Urinary bladder (tissue), 4 donors: ENCODE results near the gene MAP3K20. TPM values are rescaled to one million over a fixed set of nuclear protein-coding genes. Genes with fewer than 3 reads are reported as not detected.
"Not testable (repeated sequence)": the region's sequence is repeated elsewhere in the genome, so short reads cannot be mapped to it uniquely, and the experiment has no call there.

Experiments
- DNase-seq: peaks from one replicate; pipeline ENCODE4 v3.0.0-alpha.2; 2015; ENCODE audit errors: extremely low spot score
- H3K27ac ChIP-seq: one replicate; pipeline ENCODE4 v1.5.1; 2013; ENCODE audit warnings: low read depth, mild to moderate bottlenecking, moderate library complexity
- H3K36me3 ChIP-seq: one replicate; pipeline ENCODE4 v1.6.1; 2013; ENCODE audit warnings: mild to moderate bottlenecking, moderate library complexity; ENCODE audit not compliant: insufficient read depth
- H3K4me1 ChIP-seq: one replicate; pipeline ENCODE4 v1.6.1; 2013; ENCODE audit warnings: mild to moderate bottlenecking, moderate library complexity; ENCODE audit not compliant: insufficient read depth
- H3K4me3 ChIP-seq: one replicate; pipeline ENCODE4 v1.5.1; 2013; ENCODE audit warnings: low read depth, low read length
- WGBS: extraction: QIAGEN DNeasy Blood & Tissue Kit; methylation state at CpG from one replicate; pipeline ENCODE4 v1.1.7; 2013; 5-methylcytosine and 5-hydroxymethylcytosine counted together
- polyA plus RNA-seq: library from polyadenylated mRNA; stranded (reverse); fragments of 200-250 nt; gene quantifications from one replicate; pipeline ENCODE4 v1.2.3, GENCODE V29; 2013
- total RNA-seq: library from RNA; depleted of rRNA; stranded (reverse); fragments of >200 nt; gene quantifications from one replicate; pipeline ENCODE4 v1.2.3, GENCODE V29; 2014
- donor health status: healthy with polysubstance abuse.
- donor health status: healthy.

MAP3K20 gene
- total and polyA plus RNA-seq, 2 donors, result 140 TPM

DNA sequence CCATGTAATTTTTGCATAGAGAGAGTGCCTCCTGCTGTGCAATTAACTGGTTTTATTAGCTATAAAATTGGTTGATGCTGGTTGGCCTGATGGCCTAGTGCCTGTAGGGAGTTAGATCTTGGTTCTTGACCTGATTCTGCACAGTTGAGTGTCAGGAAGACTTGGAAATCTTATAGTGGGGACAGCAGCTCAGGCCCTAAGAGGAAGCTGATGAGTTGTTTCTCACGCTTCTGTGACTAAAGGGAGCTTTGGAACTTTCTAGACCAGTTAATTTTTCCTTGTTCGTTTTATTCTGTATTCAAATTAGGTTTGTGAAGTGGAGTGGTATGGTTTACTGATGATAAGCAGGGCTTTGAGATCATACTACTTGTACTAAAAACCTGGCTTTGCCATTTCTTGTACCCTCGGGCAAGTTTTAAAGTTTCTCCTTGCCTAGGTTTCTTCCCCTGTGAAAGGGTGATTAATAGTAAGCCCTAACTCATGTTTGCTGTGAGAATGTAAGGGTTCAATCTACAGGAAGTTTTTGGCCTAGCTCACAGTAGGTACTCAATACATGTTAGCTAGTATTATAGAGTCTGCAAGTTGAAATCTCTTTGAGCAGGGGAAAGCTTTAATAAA, 82.1 kb downstream of the MAP3K20 start:
- Histone ChIP-seq H3K4me1 (no peaks in the 10 kb centered on the region), H3K4me3 (no peak overlapping the region), H3K36me3 (no peaks in the 10 kb centered on the region), H3K27ac (no peak overlapping the region)
- no peak for DNase-seq
- 91% methylated on average over 3 of the region's 3 CpGs for WGBS

DNA sequence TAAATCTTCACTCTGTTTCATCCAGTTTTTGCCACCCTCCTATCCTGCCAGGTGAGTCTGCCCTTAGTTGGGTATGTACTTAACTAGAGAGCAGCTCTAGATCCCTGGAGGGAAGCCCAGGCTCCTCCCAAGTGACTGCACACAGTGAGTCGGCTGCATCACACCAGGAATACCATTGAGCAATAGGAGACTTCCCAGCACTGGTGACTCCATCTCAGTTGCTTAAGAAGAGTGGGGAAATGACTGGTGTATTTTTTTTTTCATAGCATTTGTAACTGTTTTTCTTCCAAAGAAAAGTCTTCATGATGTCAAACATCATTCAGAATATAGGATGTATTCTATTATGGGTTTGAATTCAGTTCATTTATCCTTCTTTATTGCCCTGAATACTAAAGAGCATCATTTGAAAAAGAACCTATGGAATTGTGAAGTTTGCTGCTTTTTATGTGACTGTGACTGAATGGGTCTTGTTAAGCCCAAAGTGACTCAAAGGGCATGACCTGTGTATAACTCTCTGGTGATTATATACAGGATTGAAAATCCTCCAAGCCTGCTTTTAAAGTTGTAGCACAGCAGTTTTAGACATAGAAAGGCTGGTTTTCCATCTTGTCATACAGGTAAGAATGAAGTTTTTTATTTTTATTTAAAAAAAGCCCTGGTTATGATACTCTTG, 84.3 kb downstream of the MAP3K20 start:
- Histone ChIP-seq H3K36me3 (no peaks in the 10 kb centered on the region), H3K4me1 (no peaks in the 10 kb centered on the region), H3K4me3 (no peak overlapping the region), H3K27ac (no peak overlapping the region)
- WGBS, result 9% methylated on average over 1 of the region's 1 CpG
- no peak for DNase-seq

DNA sequence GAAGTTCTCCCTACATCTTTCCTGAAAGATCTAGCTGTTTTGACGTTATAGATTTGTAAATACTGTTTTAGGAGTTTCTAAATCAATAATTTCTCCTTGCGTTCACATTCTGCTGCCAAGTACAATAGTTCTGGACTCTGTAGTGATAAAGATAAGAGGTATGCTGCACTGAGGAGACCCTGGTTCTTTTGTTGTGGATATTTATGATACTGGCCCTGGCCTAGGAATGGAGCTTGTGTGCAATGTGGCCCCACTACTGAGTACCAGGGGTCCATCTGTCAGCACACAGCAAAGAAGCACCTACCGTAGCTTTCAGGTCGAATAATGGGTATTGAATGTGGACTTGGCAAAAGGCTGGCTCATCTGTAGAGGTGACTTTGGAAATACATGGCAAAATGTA, 85.0 kb downstream of the MAP3K20 start:
- Histone ChIP-seq H3K27ac (no peak overlapping the region), H3K36me3 (no peaks in the 10 kb centered on the region), H3K4me3 (no peak overlapping the region), H3K4me1 (no peaks in the 10 kb centered on the region)
- no peak for DNase-seq
- 76% methylated on average over 4 of the region's 4 CpGs for WGBS

DNA sequence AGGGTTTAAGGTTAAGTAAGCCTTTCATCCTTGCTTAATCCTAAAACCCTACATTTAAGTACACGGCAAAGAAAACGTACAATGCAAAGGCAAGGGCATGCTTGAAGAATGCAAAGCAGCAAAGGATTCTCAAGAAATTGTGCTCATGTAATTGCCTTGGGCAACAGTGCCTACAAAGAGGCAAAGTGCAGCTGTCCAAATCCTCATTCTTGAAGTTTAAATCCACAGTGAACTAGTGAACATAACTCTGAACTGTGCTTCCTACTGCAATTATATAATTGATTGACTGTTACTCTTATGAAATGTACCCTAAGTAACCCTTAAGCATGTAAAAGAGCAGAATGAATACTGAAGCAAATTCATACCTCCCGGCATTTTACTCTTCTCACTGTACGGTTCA, 85.4 kb downstream of the MAP3K20 start:
- 72% methylated on average over 4 of the region's 4 CpGs for WGBS
- no peaks in the 10 kb centered on the region for H3K4me1 ChIP-seq
- H3K4me3 ChIP-seq, result no peak overlapping the region
- no peak for DNase-seq
- H3K27ac ChIP-seq, result no peak overlapping the region
- H3K36me3 ChIP-seq, result no peaks in the 10 kb centered on the region

DNA sequence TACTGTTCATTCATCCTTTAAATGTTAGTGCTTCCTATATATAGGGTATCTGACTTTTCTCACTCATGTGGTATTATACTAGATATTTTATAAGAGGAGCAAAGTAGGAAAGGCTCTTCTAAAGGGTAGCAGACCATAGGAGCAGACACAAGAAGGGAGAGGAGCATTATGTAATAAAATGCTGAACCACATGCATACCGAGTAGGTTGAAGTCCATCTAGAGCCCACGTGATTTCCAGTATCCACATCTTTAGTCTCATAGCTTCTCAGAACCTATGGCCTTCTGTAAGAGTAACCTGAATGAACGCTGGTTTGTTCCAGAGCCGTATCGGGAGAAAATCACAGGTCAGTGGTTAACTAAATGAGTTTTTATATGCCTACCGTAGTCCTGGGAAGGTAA, 85.9 kb downstream of the MAP3K20 start:
- no peaks in the 10 kb centered on the region for H3K4me1 ChIP-seq
- no peak overlapping the region for H3K4me3 ChIP-seq
- 87% methylated on average over 6 of the region's 6 CpGs for WGBS
- H3K27ac ChIP-seq, result no peak overlapping the region
- no peak for DNase-seq
- no peaks in the 10 kb centered on the region for H3K36me3 ChIP-seq

DNA sequence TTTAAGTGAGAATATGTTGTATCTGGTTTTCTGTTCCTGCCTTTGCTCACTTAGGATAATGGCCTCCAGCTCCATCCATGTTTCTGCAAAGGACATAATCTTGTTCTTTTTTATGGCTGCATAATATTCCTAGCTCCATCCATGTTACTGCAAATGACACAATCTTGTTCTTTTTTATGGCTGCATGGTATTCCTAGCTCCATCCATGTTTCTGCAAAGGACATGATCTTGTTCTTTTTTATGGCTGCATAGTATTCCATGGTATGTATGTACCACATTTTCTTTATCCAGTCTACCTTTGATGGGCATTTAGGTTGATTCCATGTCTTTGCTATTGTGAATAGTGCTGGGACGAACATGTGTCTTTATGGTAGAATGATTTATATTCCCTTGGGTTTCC, 87.7 kb downstream of the MAP3K20 start:
- not testable (repeated sequence) for H3K36me3 ChIP-seq, H3K4me1 ChIP-seq, DNase-seq, H3K27ac ChIP-seq, H3K4me3 ChIP-seq
- WGBS, result 95% methylated on average over 1 of the region's 1 CpG

DNA sequence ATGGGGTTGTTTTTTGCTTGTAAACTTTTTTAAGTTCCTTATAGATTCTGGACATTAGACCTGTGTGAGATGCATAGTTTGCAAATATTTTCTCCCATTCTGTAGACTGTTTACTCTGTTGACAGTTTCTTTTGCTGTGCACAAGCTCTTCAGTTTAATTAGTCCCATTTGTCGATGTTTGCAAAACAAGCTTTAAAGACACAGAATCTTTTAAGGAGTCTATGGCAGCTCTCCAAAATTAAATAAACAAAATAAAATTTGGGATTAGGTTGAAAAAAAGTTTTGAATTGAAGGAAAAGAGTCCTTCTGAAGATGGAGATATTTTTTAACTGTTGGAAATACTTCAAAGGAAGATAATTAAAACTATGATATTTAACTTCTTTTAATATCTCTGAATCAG, 88.8 kb downstream of the MAP3K20 start:
- Histone ChIP-seq H3K36me3 (no peaks in the 10 kb centered on the region), H3K27ac (no peak overlapping the region), H3K4me3 (no peak overlapping the region), H3K4me1 (no peaks in the 10 kb centered on the region)
- no peak for DNase-seq
- 22% methylated on average over 1 of the region's 1 CpG for WGBS

DNA sequence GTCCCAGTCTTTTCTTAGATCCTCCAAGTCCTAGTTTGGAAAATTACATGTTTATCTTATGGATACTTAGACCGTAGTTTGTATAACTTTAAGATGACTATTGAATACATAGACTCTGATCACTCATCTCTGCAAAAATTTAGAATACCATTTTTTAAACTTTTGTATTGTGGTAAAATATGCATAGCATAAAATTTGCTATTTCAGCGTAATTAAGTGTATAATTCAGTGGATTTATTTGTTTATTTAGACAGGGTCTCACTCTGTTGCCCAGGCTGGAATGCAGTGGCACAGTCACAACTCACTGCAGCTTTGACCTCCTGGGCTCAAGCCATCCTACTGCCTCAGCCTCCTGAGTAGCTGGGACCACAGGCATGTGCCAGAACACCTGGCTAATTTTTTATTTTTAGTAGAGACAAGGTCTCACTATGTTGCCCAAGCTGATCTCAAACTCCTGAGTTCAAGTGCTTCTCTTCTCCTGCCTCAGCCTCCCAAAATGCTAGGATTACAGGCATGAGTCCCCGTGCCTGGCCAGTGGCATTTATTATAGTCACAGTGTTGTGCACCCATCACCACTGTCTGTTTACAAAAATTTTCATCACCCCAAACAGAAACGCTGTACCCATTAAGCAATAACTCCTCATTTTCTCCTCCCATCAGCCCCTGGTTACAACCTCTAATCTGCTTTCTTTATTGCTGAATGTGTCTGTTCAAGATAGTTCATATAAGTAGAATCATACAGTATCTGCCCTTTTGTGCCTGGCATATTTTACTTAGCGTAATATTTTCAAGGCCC, 90.0 kb downstream of the MAP3K20 start:
- 62% methylated on average over 5 of the region's 5 CpGs for WGBS
- no peak overlapping the region for H3K27ac ChIP-seq
- no peaks in the 10 kb centered on the region for H3K4me1 ChIP-seq
- H3K4me3 ChIP-seq, result no peak overlapping the region
- DNase-seq, result no peak
- no peaks in the 10 kb centered on the region for H3K36me3 ChIP-seq

DNA sequence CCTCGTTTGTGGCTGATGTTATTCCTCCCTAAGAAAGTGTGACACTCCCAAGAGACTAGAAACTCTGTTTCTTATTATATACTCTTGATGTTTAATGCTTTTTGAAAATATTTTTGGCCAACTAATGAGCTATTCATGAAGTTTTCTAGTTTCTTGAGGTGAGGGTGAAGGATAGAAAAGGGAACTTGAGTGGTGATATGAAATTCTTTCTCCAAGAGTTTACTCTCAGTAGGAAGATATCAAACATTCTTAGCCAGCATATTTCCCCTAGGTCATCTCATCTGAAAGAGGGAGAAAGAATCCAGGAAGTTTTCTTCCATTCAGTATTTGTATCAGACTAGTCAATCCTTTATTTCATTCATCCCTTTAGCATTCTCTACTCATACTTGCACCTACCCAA, 95.7 kb downstream of the MAP3K20 start:
- Histone ChIP-seq H3K27ac (no peak overlapping the region), H3K4me3 (no peak overlapping the region), H3K36me3 (no peaks in the 10 kb centered on the region), H3K4me1 (no peaks in the 10 kb centered on the region)
- no peak for DNase-seq
- 58% methylated on average over 1 of the region's 1 CpG for WGBS

DNA sequence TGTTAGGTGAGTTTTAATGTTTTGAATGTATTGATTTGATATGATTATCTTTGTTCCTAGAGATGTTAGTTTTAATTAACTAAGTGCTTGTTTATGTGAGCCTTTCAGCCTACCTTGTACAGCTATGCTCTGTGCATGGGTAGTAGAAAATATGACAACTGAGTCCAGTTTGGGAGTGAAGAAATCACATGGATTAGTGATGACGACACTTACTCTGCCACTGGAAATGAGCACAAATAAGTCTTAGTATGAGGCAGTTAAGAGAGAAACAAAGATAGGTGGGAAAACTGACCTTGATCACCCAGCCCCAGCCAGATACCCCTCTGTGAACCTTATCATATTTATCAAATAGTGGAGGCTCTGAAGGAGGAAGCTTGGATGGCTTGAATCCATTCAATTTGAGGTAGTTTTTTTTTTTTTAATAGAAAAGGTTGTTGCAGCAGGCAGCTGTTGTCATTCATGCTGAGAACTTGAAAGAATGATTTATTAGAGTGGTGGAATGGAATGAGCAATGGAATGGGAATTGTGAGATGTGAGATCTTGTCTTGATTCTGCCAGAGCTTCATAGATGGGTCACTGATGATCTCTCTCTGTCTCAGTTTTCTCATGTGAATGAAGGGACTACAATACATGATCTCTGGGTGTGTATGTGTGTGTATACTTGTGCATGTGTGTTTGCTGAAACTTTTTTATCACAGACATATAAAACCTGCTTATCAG, 96.4 kb downstream of the MAP3K20 start:
- Histone ChIP-seq H3K4me3 (no peak overlapping the region), H3K27ac (no peak overlapping the region), H3K4me1 (no peaks in the 10 kb centered on the region), H3K36me3 (no peaks in the 10 kb centered on the region)
- 72% methylated on average over 1 of the region's 1 CpG for WGBS
- no peak for DNase-seq

DNA sequence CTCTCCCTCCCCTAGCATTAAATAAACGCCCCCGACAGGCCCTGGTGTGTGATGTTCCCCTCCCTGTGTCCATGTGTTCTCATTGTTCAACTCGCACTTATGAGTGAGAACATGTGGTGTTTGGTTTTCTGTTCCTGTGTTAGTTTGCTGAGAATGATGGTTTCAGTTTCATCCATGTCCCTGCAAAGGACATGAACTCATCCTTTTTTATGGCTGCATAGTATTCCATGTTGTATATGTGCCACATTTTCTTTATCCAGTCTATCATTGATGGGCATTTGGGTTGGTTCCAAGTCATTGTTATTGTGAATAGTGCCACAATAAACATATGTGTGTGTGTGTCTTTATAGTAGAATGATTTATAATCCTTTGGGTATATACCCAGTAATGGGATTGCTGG, 98.7 kb downstream of the MAP3K20 start:
- not testable (repeated sequence) for DNase-seq, H3K36me3 ChIP-seq, H3K27ac ChIP-seq, H3K4me1 ChIP-seq, H3K4me3 ChIP-seq
- 96% methylated on average over 3 of the region's 3 CpGs for WGBS

DNA sequence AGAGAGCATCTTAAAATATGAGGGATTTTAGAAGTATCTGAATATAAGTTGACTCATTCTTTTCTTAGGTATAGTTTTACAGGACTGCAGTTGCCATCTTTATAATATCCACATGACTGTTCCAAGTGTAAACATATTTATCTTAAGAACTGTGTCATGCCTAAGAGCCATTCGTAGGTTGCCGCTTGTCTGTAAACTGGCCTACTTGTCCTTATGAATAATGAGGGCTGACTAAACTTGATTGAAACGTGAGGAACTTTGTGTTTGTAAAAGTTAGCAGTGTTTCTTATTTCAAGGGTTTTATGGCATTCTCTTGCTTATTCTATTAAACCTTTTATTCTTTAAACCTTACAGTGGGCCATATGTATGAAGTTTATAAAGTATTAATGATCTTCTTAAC, 99.6 kb downstream of the MAP3K20 start:
- WGBS, result 45% methylated on average over 3 of the region's 3 CpGs
- Histone ChIP-seq H3K27ac (no peak overlapping the region), H3K4me1 (no peaks in the 10 kb centered on the region), H3K4me3 (no peak overlapping the region), H3K36me3 (no peaks in the 10 kb centered on the region)
- no peak for DNase-seq

DNA sequence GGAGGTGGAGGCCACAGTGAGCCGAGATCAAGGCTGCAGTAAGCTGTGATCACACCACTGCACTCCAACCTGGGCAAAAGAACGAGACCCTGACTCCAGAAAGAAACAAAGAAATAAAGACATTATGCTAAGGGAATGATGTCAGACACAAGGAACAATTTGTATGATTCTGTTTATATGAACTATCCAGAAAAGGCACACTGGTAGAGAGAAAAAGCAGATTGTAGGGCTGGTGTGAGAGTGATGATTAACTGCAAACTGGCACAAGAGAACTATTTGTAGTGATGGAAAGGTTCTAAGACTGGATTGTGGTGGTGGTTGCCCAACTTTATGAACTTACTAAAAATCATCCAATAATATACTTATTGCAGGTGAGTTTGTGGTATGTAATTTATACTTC, 106.3 kb downstream of the MAP3K20 start:
- H3K4me1 ChIP-seq, result no peaks in the 10 kb centered on the region

More for the DNA sequence above, 106.3 kb downstream of the MAP3K20 start:
- no peak for DNase-seq
- 82% methylated on average over 2 of the region's 2 CpGs for WGBS
- Histone ChIP-seq H3K36me3 (no peaks in the 10 kb centered on the region), H3K27ac (no peak overlapping the region), H3K4me3 (no peak overlapping the region)
